ENCODE results near the gene AFF1. TPM values are rescaled to one million over a fixed set of nuclear protein-coding genes. Genes with fewer than 3 reads are reported as not detected.

Gene AFF1
- total and polyA plus RNA-seq, 4 donors = 7.2 to 42.8 (median 21.5) TPM

DNA sequence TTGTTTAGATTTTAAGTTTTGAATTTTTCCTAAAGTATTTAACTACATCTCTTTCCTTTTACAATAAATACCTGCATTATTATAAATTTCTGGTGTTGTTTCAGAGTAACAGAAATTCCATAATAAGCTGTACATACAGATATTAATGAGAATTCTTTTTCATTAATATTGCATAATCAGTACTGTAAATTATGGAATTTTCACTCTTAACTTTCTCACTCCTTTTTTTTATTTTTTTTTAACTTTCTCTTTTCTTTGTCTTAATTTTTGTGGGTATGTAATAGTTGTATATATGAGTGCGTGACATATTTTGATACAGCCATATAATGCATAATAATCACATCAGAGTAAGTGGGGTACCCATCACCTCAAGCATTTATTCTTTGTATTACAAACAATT is 175.1 kb downstream of the AFF1 start (continued):
- TF ChIP-seq, protein P1, sequence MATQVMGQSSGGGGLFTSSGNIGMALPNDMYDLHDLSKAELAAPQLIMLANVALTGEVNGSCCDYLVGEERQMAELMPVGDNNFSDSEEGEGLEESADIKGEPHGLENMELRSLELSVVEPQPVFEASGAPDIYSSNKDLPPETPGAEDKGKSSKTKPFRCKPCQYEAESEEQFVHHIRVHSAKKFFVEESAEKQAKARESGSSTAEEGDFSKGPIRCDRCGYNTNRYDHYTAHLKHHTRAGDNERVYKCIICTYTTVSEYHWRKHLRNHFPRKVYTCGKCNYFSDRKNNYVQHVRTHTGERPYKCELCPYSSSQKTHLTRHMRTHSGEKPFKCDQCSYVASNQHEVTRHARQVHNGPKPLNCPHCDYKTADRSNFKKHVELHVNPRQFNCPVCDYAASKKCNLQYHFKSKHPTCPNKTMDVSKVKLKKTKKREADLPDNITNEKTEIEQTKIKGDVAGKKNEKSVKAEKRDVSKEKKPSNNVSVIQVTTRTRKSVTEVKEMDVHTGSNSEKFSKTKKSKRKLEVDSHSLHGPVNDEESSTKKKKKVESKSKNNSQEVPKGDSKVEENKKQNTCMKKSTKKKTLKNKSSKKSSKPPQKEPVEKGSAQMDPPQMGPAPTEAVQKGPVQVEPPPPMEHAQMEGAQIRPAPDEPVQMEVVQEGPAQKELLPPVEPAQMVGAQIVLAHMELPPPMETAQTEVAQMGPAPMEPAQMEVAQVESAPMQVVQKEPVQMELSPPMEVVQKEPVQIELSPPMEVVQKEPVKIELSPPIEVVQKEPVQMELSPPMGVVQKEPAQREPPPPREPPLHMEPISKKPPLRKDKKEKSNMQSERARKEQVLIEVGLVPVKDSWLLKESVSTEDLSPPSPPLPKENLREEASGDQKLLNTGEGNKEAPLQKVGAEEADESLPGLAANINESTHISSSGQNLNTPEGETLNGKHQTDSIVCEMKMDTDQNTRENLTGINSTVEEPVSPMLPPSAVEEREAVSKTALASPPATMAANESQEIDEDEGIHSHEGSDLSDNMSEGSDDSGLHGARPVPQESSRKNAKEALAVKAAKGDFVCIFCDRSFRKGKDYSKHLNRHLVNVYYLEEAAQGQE (IDR thresholded peaks at IDR 0.05) = no peak

DNA sequence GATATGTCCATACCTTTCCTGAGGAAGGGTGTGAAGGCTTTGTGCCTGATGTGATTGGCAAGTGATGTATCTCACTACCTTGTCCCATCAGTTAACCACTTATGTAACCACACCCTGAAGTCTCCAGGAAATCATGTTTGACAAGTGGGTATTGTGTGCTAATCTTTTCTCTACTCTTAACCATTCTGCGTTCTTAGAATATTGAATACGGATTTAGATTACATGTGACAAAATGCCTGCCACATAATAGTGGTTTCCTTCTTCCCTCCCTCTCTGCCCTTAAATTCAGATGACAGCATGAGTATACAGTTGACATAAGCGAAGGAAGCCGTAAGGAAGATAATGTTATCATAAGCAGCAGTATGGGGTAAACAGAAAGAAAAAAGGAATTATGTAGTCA is 177.3 kb downstream of the AFF1 start:
- no peak overlapping the region for H3K9ac ChIP-seq (ENCODE audit: low read depth in 1 of 2, low read length in 2 of 2)
- H3K36me3 ChIP-seq (ENCODE audit: control insufficient read depth in 4 of 4, insufficient read depth in 3 of 4, low read depth in 1 of 4, low read length in 3 of 4) = peaks cover 3 to 52% (median 32%) of the 10 kb centered on the region in 4 donors
- WGBS = 84% methylated on average over 4 of the region's 4 CpGs
- H3K4me3 ChIP-seq (ENCODE audit: low read depth in 1 of 3, low read length in 3 of 3) = no peak overlapping the region
- no peak for TF ChIP-seq FOXA2 (IDR thresholded peaks at IDR 0.05)
- no peak for TF ChIP-seq RXRA (IDR thresholded peaks at IDR 0.05)
- no peak for TF ChIP-seq GABPA (IDR thresholded peaks at IDR 0.05 in 1 of 2, conservative IDR thresholded peaks at IDR 0.05 in 1 of 2)
- TF ChIP-seq EGR1 (IDR thresholded peaks at IDR 0.05; ENCODE audit: low read depth in 2 of 2) = no peak
- TF ChIP-seq, protein P1 (IDR thresholded peaks at IDR 0.05) = no peak
- TF ChIP-seq, protein P2, sequence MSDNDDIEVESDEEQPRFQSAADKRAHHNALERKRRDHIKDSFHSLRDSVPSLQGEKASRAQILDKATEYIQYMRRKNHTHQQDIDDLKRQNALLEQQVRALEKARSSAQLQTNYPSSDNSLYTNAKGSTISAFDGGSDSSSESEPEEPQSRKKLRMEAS (IDR thresholded peaks at IDR 0.05) = no peak
- TF ChIP-seq TAF1 (conservative IDR thresholded peaks at IDR 0.05) = no peak
- TF ChIP-seq, protein P3, sequence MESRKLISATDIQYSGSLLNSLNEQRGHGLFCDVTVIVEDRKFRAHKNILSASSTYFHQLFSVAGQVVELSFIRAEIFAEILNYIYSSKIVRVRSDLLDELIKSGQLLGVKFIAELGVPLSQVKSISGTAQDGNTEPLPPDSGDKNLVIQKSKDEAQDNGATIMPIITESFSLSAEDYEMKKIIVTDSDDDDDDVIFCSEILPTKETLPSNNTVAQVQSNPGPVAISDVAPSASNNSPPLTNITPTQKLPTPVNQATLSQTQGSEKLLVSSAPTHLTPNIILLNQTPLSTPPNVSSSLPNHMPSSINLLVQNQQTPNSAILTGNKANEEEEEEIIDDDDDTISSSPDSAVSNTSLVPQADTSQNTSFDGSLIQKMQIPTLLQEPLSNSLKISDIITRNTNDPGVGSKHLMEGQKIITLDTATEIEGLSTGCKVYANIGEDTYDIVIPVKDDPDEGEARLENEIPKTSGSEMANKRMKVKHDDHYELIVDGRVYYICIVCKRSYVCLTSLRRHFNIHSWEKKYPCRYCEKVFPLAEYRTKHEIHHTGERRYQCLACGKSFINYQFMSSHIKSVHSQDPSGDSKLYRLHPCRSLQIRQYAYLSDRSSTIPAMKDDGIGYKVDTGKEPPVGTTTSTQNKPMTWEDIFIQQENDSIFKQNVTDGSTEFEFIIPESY (IDR thresholded peaks at IDR 0.05) = no peak
- no peaks in the 10 kb centered on the region for H3K27me3 ChIP-seq (ENCODE audit: control insufficient read depth in 4 of 4, insufficient read depth in 4 of 4, low read length in 3 of 4)
- DNase-seq (ENCODE audit: low spot score) = no peak
- no peaks in the 10 kb centered on the region for H3K9me3 ChIP-seq (ENCODE audit: control insufficient read depth in 4 of 4, low read length in 3 of 4)
- H3K27ac ChIP-seq (ENCODE audit: low read depth in 1 of 2, low read length in 2 of 2) = no peak overlapping the region
- H3K4me1 ChIP-seq (ENCODE audit: control insufficient read depth in 4 of 4, insufficient read depth in 4 of 4, low read length in 3 of 4) = peaks cover 0 to 9% (median 3%) of the 10 kb centered on the region in 4 donors

All from liver (tissue), 9 donors.